IMR-90 (cell line): ENCODE data around the gene IQCE. TPM values are rescaled to one million over a fixed set of nuclear protein-coding genes. Genes with fewer than 3 reads are reported as not detected.

Experiments used
- ATAC-seq: fragments of 200-7000 bp; cut with Tn5 transposase; 2 replicates; pipeline ENCODE4 v1.9.1; 2020; ENCODE audit warnings: low read depth, mild to moderate bottlenecking, moderate library complexity
- BruUV-seq: library from RNA; stranded (reverse); fragments of 400-500 nt; replicated peaks from 2 replicates; lab custom pipeline; 2021; lab: Mats Ljungman, UMichigan
- CTCF ChIA-PET: fragments of 300-600 bp; formaldehyde crosslinking; extraction: SDS; loops from one replicate; lab custom pipeline; 2021; ENCODE audit warnings: antibody characterized with exemption; lab: Yijun Ruan, JAX
- POLR2A ChIA-PET: fragments of 300-600 bp; sonication (Branson Sonifier 250); formaldehyde crosslinking; loops from one replicate; lab custom pipeline; 2022; ENCODE audit warnings: antibody characterized with exemption; ENCODE audit not compliant: unreplicated experiment; lab: Charles Lee
- DNase-seq: peaks from one replicate; pipeline ENCODE4 v3.0.0; 2013
- H2AFZ ChIP-seq: replicated peaks from 2 replicates; pipeline ENCODE3; 2013; ENCODE audit warnings: low read length, mild to moderate bottlenecking; ENCODE audit not compliant: poor library complexity
- H2AK5ac ChIP-seq: 2 replicates; pipeline ENCODE4 v1.6.1; 2013; ENCODE audit warnings: low read depth, low read length, inconsistent platforms
- H2AK9ac ChIP-seq: replicated peaks from 2 replicates; pipeline ENCODE3; 2013; ENCODE audit warnings: mild to moderate bottlenecking, low read depth, low read length, moderate library complexity; ENCODE audit not compliant: poor library complexity
- H2BK120ac ChIP-seq: 2 replicates; pipeline ENCODE4 v1.6.1; 2013; ENCODE audit warnings: low read depth, low read length, inconsistent platforms
- H2BK15ac ChIP-seq: 3 replicates; pipeline ENCODE4 v1.6.1; 2013; ENCODE audit warnings: low read depth, low read length, inconsistent platforms
- H2BK20ac ChIP-seq: 2 replicates; pipeline ENCODE4 v1.6.1; 2013; ENCODE audit warnings: low read depth, mild to moderate bottlenecking, inconsistent platforms, low read length, moderate library complexity
- H2BK5ac ChIP-seq: 2 replicates; pipeline ENCODE4 v1.6.1; 2013; ENCODE audit warnings: mild to moderate bottlenecking, low read depth, low read length, inconsistent platforms; ENCODE audit not compliant: poor library complexity, severe bottlenecking
- H3K14ac ChIP-seq: replicated peaks from 2 replicates; pipeline ENCODE4 v1.6.1; 2013; ENCODE audit warnings: low read depth, low read length, inconsistent platforms
- H3K18ac ChIP-seq: 2 replicates; pipeline ENCODE4 v1.6.1; 2013; ENCODE audit warnings: low read depth, low read length, control low read depth
- H3K23ac ChIP-seq: 2 replicates; pipeline ENCODE4 v1.6.1; 2013; ENCODE audit warnings: low read depth, low read length, inconsistent platforms
- H3K27ac ChIP-seq: 2 replicates; pipeline ENCODE4 v1.5.1; 2013; ENCODE audit warnings: mild to moderate bottlenecking, control low read depth, low read length; ENCODE audit not compliant: insufficient read depth
- H3K27me3 ChIP-seq: 2 replicates; pipeline ENCODE4 v1.6.1; 2013; ENCODE audit warnings: low read length; ENCODE audit not compliant: control insufficient read depth, insufficient read depth
- H3K36me3 ChIP-seq: 2 replicates; pipeline ENCODE4 v1.6.1; 2013; ENCODE audit warnings: low read length, mixed read lengths; ENCODE audit not compliant: control insufficient read depth, insufficient read depth
- H3K4ac ChIP-seq: 2 replicates; pipeline ENCODE4 v1.6.1; 2013; ENCODE audit warnings: low read depth, low read length, inconsistent platforms
- H3K4me1 ChIP-seq: 2 replicates; pipeline ENCODE4 v1.6.1; 2013; ENCODE audit warnings: low read length, mixed read lengths; ENCODE audit not compliant: control insufficient read depth, insufficient read depth
- H3K4me2 ChIP-seq: 2 replicates; pipeline ENCODE4 v1.6.1; 2013; ENCODE audit warnings: low read depth, mild to moderate bottlenecking, control low read depth, low read length, moderate library complexity
- H3K4me3 ChIP-seq: 2 replicates; pipeline ENCODE4 v1.5.1; 2013; ENCODE audit warnings: low read depth, mild to moderate bottlenecking, control low read depth, low read length, moderate library complexity; ENCODE audit not compliant: insufficient read depth
- H3K56ac ChIP-seq: 2 replicates; pipeline ENCODE4 v1.6.1; 2013; ENCODE audit warnings: low read length, inconsistent platforms; ENCODE audit not compliant: insufficient read depth; ENCODE audit errors: extremely low read depth
- H3K79me1 ChIP-seq, 2 experiments: 2 replicates each; pipeline ENCODE4 v1.6.1; 2013; ENCODE audit warnings: low read length in 2 of 2, inconsistent platforms in 1 of 2, low read depth in 1 of 2
- H3K9ac ChIP-seq: 2 replicates; pipeline ENCODE4 v1.6.1; 2013; ENCODE audit warnings: low read depth, low read length, control low read depth
- H3K9me1 ChIP-seq: 2 replicates; pipeline ENCODE4 v1.6.1; 2013; ENCODE audit warnings: low read length, inconsistent platforms; ENCODE audit not compliant: insufficient read depth
- H3K9me3 ChIP-seq: 2 replicates; pipeline ENCODE4 v1.6.1; 2013; ENCODE audit warnings: low read length; ENCODE audit not compliant: control insufficient read depth, insufficient read depth
- H4K20me1 ChIP-seq: 2 replicates; pipeline ENCODE4 v1.6.1; 2013; ENCODE audit warnings: low read length, inconsistent platforms; ENCODE audit not compliant: insufficient read depth
- H4K5ac ChIP-seq: 2 replicates; pipeline ENCODE4 v1.6.1; 2013; ENCODE audit warnings: mild to moderate bottlenecking, low read depth, low read length, control low read depth
- H4K8ac ChIP-seq, 2 experiments: 2 replicates each; pipeline ENCODE4 v1.6.1; 2013; ENCODE audit warnings: low read depth in 2 of 2, low read length in 2 of 2, control low read depth in 1 of 2, inconsistent platforms in 1 of 2
- H4K91ac ChIP-seq: 2 replicates; pipeline ENCODE4 v1.6.1; 2013; ENCODE audit warnings: low read depth, low read length, inconsistent platforms; ENCODE audit not compliant: insufficient read depth
- BHLHE40 ChIP-seq: fragments of 150-350 bp; IDR thresholded peaks from 2 replicates; pipeline ENCODE4 v1.6.1; 2016; ENCODE audit warnings: mild to moderate bottlenecking, low read depth, low read length
- CEBPB ChIP-seq: IDR thresholded peaks from 2 replicates; pipeline ENCODE4 v1.6.1; 2012; ENCODE audit warnings: low read depth, low read length, improper control_type of control experiment
- FOS ChIP-seq: fragments of 150-350 bp; IDR thresholded peaks from 2 replicates; pipeline ENCODE4 v1.6.1; 2016; ENCODE audit warnings: low read depth, low read length
- MAZ ChIP-seq: IDR thresholded peaks from 2 replicates; pipeline ENCODE4 v1.6.1; 2012; ENCODE audit warnings: low read depth, mild to moderate bottlenecking, low read length, improper control_type of control experiment, moderate library complexity, borderline replicate concordance
- MXI1 ChIP-seq: IDR thresholded peaks from 2 replicates; pipeline ENCODE4 v1.6.1; 2012; ENCODE audit warnings: low read depth, mild to moderate bottlenecking, low read length, moderate library complexity, borderline replicate concordance
- NFE2L2 ChIP-seq: fragments of 150-350 bp; IDR thresholded peaks from 2 replicates; pipeline ENCODE4 v1.6.1; 2016; ENCODE audit warnings: low read depth, mild to moderate bottlenecking, low read length
- POLR2A ChIP-seq: IDR thresholded peaks from 2 replicates; pipeline ENCODE4 v1.6.1; 2012; ENCODE audit warnings: mild to moderate bottlenecking, low read depth, low read length
- RAD21 ChIP-seq: IDR thresholded peaks from 2 replicates; pipeline ENCODE4 v1.6.1; 2012; ENCODE audit warnings: low read length, improper control_type of control experiment
- RCOR1 ChIP-seq: IDR thresholded peaks from 2 replicates; pipeline ENCODE4 v1.6.1; 2012; ENCODE audit warnings: mild to moderate bottlenecking, low read length, improper control_type of control experiment; ENCODE audit not compliant: insufficient replicate concordance
- RFX5 ChIP-seq: IDR thresholded peaks from 2 replicates; pipeline ENCODE4 v1.8.0; 2012; ENCODE audit warnings: low read depth, mild to moderate bottlenecking, low read length, moderate library complexity
- SMC3 ChIP-seq: fragments of 150-350 bp; IDR thresholded peaks from 2 replicates; pipeline ENCODE4 v1.6.1; 2016; ENCODE audit warnings: low read depth, mild to moderate bottlenecking, antibody characterized with exemption, low read length, moderate library complexity
- WGBS, 2 experiments: methylation state at CpG; one replicate each; pipeline versions ENCODE4 v1.1.5 to v1.1.7; 2013; ENCODE audit warnings: missing lambda C conversion rate in 2 of 2; ENCODE audit not compliant: insufficient read length in 1 of 2; ENCODE audit errors: extremely low coverage in 2 of 2; 5-methylcytosine and 5-hydroxymethylcytosine counted together
- dilution Hi-C: fragments of 300-500 bp; cut with HindIII; formaldehyde crosslinking; loops from one replicate; pipeline ENCODE4 v1.14.3; 2018; ENCODE audit warnings: low sequenced_read_pairs; ENCODE audit not compliant: unreplicated experiment
- in situ Hi-C: fragments of 300-500 bp; cut with MboI; formaldehyde crosslinking; loops from 3 replicates; pipeline ENCODE4 v1.14.3; 2019; ENCODE audit warnings: low sequenced_read_pairs, inconsistent platforms, mixed read lengths
- intact Hi-C: fragments of 100-400 bp; cut with micrococcal nuclease; formaldehyde crosslinking; loops from 2 replicates; pipeline ENCODE4 v1.10.0; 2022
- polyA plus RNA-seq, 3 experiments: library from polyadenylated mRNA; depleted of rRNA; stranded (reverse); fragments of >200 nt; gene quantifications; 2 replicates each; pipeline ENCODE4 v1.2.3, GENCODE V29; 2012; ENCODE audit warnings: low replicate concordance in 1 of 3
- total RNA-seq: library from RNA; depleted of rRNA; stranded (reverse); fragments of >200 nt; gene quantifications from 2 replicates; pipeline ENCODE4 v1.2.3, GENCODE V29; 2012
- TF ChIP-seq, protein P1 (sequence below): fragments of 150-350 bp; IDR thresholded peaks from 2 replicates; pipeline ENCODE4 v1.6.1; 2017; ENCODE audit warnings: mild to moderate bottlenecking, antibody characterized with exemption, low read length, low read depth
- TF ChIP-seq, protein P2 (sequence below): fragments of 150-350 bp; IDR thresholded peaks from 2 replicates; pipeline ENCODE4 v1.6.1; 2016; ENCODE audit warnings: low read depth, mild to moderate bottlenecking, low read length, moderate library complexity, borderline replicate concordance

The IQCE gene
- total and polyA plus RNA-seq, 2 of the 4 experiments (the other 2 are of a cell fraction) = 5.0 to 6.3 TPM

DNA sequence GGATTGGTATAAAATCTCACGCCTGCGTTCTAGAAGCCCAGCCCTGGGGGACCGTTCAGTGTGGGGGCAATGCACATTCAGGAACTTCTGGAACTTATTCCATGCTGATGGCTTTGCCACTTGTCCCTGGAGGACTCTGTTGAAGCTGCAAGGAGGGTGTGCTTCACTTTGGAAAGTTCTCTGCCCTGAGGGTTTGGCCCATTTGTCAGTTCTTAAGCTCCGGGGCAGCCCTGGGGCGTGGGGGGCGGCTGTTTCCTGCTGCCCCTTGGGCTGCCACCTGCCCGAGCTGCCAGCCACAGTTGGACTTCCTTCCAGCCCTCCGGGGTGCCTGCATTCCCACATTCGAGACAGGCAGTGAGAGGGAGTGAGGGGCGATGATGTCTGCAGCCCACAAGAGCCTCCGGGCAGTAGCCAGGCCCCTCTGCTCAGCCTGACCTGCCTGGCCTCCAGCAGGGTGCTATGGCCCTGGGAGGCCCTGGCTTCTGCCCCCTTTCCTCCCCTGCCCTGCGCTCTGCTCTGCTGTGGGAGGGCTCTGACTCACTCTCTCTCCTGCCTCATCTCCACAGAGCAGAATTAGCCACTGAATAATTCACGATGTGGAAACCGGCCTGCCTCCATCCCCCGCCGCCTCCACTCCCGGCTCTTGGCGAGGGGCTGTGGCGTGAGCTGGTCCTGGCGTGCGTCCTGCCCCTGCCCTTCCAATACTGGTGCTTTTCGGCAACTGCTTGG lies 74.9 kb downstream of the IQCE start:
- ATAC-seq (peak; percentile 63), DNase-seq (peak; percentile 89)
- CTCF ChIA-PET = interaction anchor here (1.2 kb wide), 1 partner anchor 18 kb away, joined by 3 read pairs; no protein-coding TSS in a partner anchor
- Histone ChIP-seq H3K9me1 (peaks cover 17% of the 10 kb centered on the region), H2BK20ac (0 out of 2 replicates have a peak overlapping the region, but pooled peaks have one; percentile 33), H4K20me1 (peaks cover 57% of the 10 kb centered on the region), H3K79me1 (peaks cover 5 to 64% of the 10 kb centered on the region in 2 experiments; a peak in 3 of 4 replicates), H3K9me3 (no peaks in the 10 kb centered on the region), H2AK5ac (peak overlapping the region; percentile 74), H4K91ac (peak overlapping the region; percentile 75), H2AK9ac (peak overlapping the region; percentile 100), H3K4me3 (peak overlapping the region; percentile 73), H4K5ac (peak overlapping the region; percentile 18), H3K4ac (peak overlapping the region; percentile 93), H3K56ac (peak overlapping the region; percentile 87), H3K14ac (peak overlapping the region; percentile 91), H3K27ac (peak overlapping the region; percentile 81), H3K4me2 (peak overlapping the region; percentile 82), H3K18ac (peak overlapping the region; percentile 41), H3K23ac (peak overlapping the region; percentile 94), H4K8ac (peak overlapping the region; percentile 7 to 78; a peak in 3 of 4 replicates), H2BK15ac (0 out of 3 replicates have a peak overlapping the region, but pooled peaks have one; percentile 15), H2BK120ac (peak overlapping the region; percentile 74), H2BK5ac (peak overlapping the region; percentile 89), H3K9ac (peak overlapping the region; percentile 91), H3K36me3 (peaks cover 1% of the 10 kb centered on the region; the same call in 1 of the 2 replicates), H3K4me1 (peaks cover 38% of the 10 kb centered on the region), H2AFZ (peak overlapping the region; percentile 82), H3K27me3 (no peaks in the 10 kb centered on the region)
- TF ChIP-seq RAD21 (peak; percentile 43), NFE2L2 (peak; percentile 46; the same call in 1 of the 2 replicates), BHLHE40 (peak; percentile 49), FOS (peak; percentile 76; the same call in 1 of the 2 replicates), RCOR1 (peak; percentile 79), SMC3 (no peak), MXI1 (peak; percentile 55; the same call in 1 of the 2 replicates), MAZ (peak; percentile 81), RFX5 (no peak), CEBPB (peak; percentile 87), POLR2A (peak; percentile 75)
- TF ChIP-seq, protein P1, sequence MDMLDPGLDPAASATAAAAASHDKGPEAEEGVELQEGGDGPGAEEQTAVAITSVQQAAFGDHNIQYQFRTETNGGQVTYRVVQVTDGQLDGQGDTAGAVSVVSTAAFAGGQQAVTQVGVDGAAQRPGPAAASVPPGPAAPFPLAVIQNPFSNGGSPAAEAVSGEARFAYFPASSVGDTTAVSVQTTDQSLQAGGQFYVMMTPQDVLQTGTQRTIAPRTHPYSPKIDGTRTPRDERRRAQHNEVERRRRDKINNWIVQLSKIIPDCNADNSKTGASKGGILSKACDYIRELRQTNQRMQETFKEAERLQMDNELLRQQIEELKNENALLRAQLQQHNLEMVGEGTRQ = no peak
- TF ChIP-seq, protein P2, sequence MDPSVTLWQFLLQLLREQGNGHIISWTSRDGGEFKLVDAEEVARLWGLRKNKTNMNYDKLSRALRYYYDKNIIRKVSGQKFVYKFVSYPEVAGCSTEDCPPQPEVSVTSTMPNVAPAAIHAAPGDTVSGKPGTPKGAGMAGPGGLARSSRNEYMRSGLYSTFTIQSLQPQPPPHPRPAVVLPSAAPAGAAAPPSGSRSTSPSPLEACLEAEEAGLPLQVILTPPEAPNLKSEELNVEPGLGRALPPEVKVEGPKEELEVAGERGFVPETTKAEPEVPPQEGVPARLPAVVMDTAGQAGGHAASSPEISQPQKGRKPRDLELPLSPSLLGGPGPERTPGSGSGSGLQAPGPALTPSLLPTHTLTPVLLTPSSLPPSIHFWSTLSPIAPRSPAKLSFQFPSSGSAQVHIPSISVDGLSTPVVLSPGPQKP = no peak
- intact Hi-C loops = loop anchor here (5.0 kb wide), 1 partner anchor 76 kb away; the partner anchor contains the start of genes BRAT1 and IQCE
- dilution Hi-C loops = no loop called here
- in situ Hi-C loops = no loop called here
- no TSS peak for BruUV-seq
- POLR2A ChIA-PET = no interaction called here
- WGBS, 2 experiments = 0% methylated on average over 12 of the region's 22 CpGs; no CpG with 5 or more reads in 1 of the 2 experiments
